H1 (cell line): Measurements from ENCODE around the gene NUB1. TPM values are rescaled to one million over a fixed set of nuclear protein-coding genes. Genes with fewer than 3 reads are reported as not detected.
A peak's percentile ranks its signal among the peaks of the same experiment; 100 is the strongest.

Source experiments
- BRCA1 ChIP-seq: IDR thresholded peaks from 2 replicates; pipeline ENCODE4 v1.6.1; 2012; ENCODE audit warnings: low read depth, low read length, improper control_type of control experiment
- CHD1 ChIP-seq: IDR thresholded peaks from 2 replicates; pipeline ENCODE4 v1.6.1; 2012; ENCODE audit warnings: low read depth, low read length, improper control_type of control experiment
- CREB1 ChIP-seq: IDR thresholded peaks from 2 replicates; pipeline ENCODE4 v1.6.1; 2012; ENCODE audit warnings: inconsistent platforms
- E2F6 ChIP-seq: IDR thresholded peaks from 2 replicates; pipeline ENCODE4 v1.6.1; 2012; ENCODE audit warnings: inconsistent platforms
- EP300 ChIP-seq, 2 experiments: IDR thresholded peaks; 1 replicate in 1 of 2; 2 replicates in 1 of 2; pipeline ENCODE4 v1.6.1; 2011 to 2012; ENCODE audit warnings: low read depth in 2 of 2, low read length in 2 of 2, mild to moderate bottlenecking in 2 of 2, borderline replicate concordance in 1 of 2, inconsistent platforms in 1 of 2, moderate library complexity in 1 of 2
- FOSL1 ChIP-seq: IDR thresholded peaks from 2 replicates; pipeline ENCODE4 v1.6.1; 2011; ENCODE audit warnings: mild to moderate bottlenecking, low read depth, low read length, moderate library complexity; ENCODE audit not compliant: insufficient read depth
- GABPA ChIP-seq: IDR thresholded peaks from 2 replicates; pipeline ENCODE4 v1.6.1; 2011; ENCODE audit warnings: mild to moderate bottlenecking, low read length, moderate library complexity, borderline replicate concordance; ENCODE audit not compliant: insufficient read depth
- GTF2F1 ChIP-seq: IDR thresholded peaks from 2 replicates; pipeline ENCODE4 v1.6.1; 2012; ENCODE audit warnings: low read depth, low read length, improper control_type of control experiment, borderline replicate concordance
- KDM4A ChIP-seq: IDR thresholded peaks from one replicate; pipeline ENCODE4 v1.7.1; 2012; ENCODE audit warnings: low read depth, mild to moderate bottlenecking, moderate library complexity, low read length, inconsistent platforms; ENCODE audit not compliant: severe bottlenecking
- MAX ChIP-seq: IDR thresholded peaks from 2 replicates; pipeline ENCODE4 v1.6.1; 2012; ENCODE audit warnings: inconsistent platforms
- NRF1 ChIP-seq: IDR thresholded peaks from 2 replicates; pipeline ENCODE4 v1.6.1; 2011; ENCODE audit warnings: mild to moderate bottlenecking, low read depth, low read length, improper control_type of control experiment
- POU5F1 ChIP-seq: IDR thresholded peaks from 2 replicates; pipeline ENCODE4 v1.6.1; 2011; ENCODE audit warnings: low read depth, mild to moderate bottlenecking, low read length, moderate library complexity
- RAD21 ChIP-seq, 2 experiments: IDR thresholded peaks in 1 of 2; conservative IDR thresholded peaks in 1 of 2; 2 replicates each; pipeline ENCODE4 v1.6.1; 2011; ENCODE audit warnings: low read depth in 2 of 2, low read length in 2 of 2, improper control_type of control experiment in 1 of 2, inconsistent platforms in 1 of 2, mild to moderate bottlenecking in 1 of 2, moderate library complexity in 1 of 2
- RFX5 ChIP-seq: IDR thresholded peaks from 2 replicates; pipeline ENCODE4 v1.6.1; 2011; ENCODE audit warnings: low read depth, low read length, improper control_type of control experiment, borderline replicate concordance
- RXRA ChIP-seq: IDR thresholded peaks from 2 replicates; pipeline ENCODE4 v1.6.1; 2011; ENCODE audit warnings: low read depth, mild to moderate bottlenecking, low read length, moderate library complexity; ENCODE audit not compliant: insufficient read depth
- SIN3A ChIP-seq, 2 experiments: IDR thresholded peaks in 1 of 2; conservative IDR thresholded peaks in 1 of 2; 2 replicates each; pipeline ENCODE4 v1.6.1; 2011 to 2012; ENCODE audit warnings: low read length in 2 of 2, improper control_type of control experiment in 1 of 2, low read depth in 1 of 2, mild to moderate bottlenecking in 1 of 2
- SP1 ChIP-seq: IDR thresholded peaks from 2 replicates; pipeline ENCODE4 v1.6.1; 2011; ENCODE audit warnings: low read depth, low read length
- SP2 ChIP-seq: IDR thresholded peaks from 2 replicates; pipeline ENCODE4 v1.6.1; 2012; ENCODE audit warnings: mild to moderate bottlenecking, low read length, inconsistent platforms
- TAF7 ChIP-seq: optimal IDR thresholded peaks from 2 replicates; pipeline ENCODE3; 2011; ENCODE audit warnings: low read depth, mild to moderate bottlenecking, inconsistent platforms, low read length, moderate library complexity, borderline replicate concordance
- TEAD4 ChIP-seq: IDR thresholded peaks from 2 replicates; pipeline ENCODE4 v1.6.1; 2012; ENCODE audit warnings: low read depth, low read length, inconsistent platforms, mixed read lengths
- USF2 ChIP-seq: IDR thresholded peaks from 2 replicates; pipeline ENCODE4 v1.6.1; 2011; ENCODE audit warnings: low read length, improper control_type of control experiment
- YY1 ChIP-seq: IDR thresholded peaks from 2 replicates; pipeline ENCODE4 v1.6.1; 2011; ENCODE audit warnings: low read depth, mild to moderate bottlenecking, low read length
- polyA plus RNA-seq, 7 experiments: library from polyadenylated mRNA; depleted of rRNA in 3 of 7; stranded (reverse) in 5 of 7; unstranded in 2 of 7; fragments of >200 nt in 5 of 7; fragments of 200-250 nt in 2 of 7; gene quantifications; 1 replicate in 5 of 7; 2 replicates in 1 of 7; 4 replicates in 1 of 7; pipeline versions ENCODE4 v1.2.1 to v1.2.3, GENCODE V29; 2011 to 2013; ENCODE audit warnings: missing spikeins in 2 of 7, mixed read lengths in 2 of 7
- total RNA-seq: library from RNA; stranded (reverse); fragmentation: NEBNext Ultra II Directional; extraction: Animal tissue kit (Norgen Biotek cat#: 25700); gene quantifications from 2 replicates; pipeline ENCODE4 v1.2.1, GENCODE V29; 2021

NUB1 gene
- total and polyA plus RNA-seq, 2 of the 8 experiments (the other 6 are each of a cell fraction or from before 2014, with no cell fraction given), result 22.1 to 43.5 TPM

- TF ChIP-seq FOSL1, result no peak
- TF ChIP-seq GABPA, result no peak
- TF ChIP-seq GTF2F1, result no peak
- TF ChIP-seq SP1, result no peak
- TF ChIP-seq CREB1, result 0 out of 2 replicates have a peak, but pooled peaks have one; percentile 26
- no peak for TF ChIP-seq USF2
- no peak for TF ChIP-seq TEAD4
- TF ChIP-seq SP2, result no peak
- no peak for TF ChIP-seq RFX5
- peak; percentile 80 for TF ChIP-seq KDM4A
- TF ChIP-seq BRCA1, result no peak
- 0 out of 4 replicates have a peak, but pooled peaks have one; percentile 1 to 53 for TF ChIP-seq SIN3A (conservative IDR thresholded peaks at IDR 0.05 in 1 of 2, IDR thresholded peaks at IDR 0.05 in 1 of 2; ENCODE audit: low read depth in 1 of 2, low read length in 2 of 2)
- no peak for TF ChIP-seq POU5F1
- no peak for TF ChIP-seq RAD21 (IDR thresholded peaks at IDR 0.05 in 1 of 2, conservative IDR thresholded peaks at IDR 0.05 in 1 of 2; ENCODE audit: low read depth in 2 of 2, low read length in 2 of 2)
- no peak for TF ChIP-seq CHD1
- no peak for TF ChIP-seq NRF1
- no peak for TF ChIP-seq YY1
- TF ChIP-seq TAF7, result no peak
- no peak for TF ChIP-seq EP300 (IDR thresholded peaks at IDR 0.05; ENCODE audit: borderline replicate concordance in 1 of 2, low read depth in 2 of 2, low read length in 2 of 2)
- no peak for TF ChIP-seq RXRA
- TF ChIP-seq E2F6, result no peak
- 0 out of 2 replicates have a peak, but pooled peaks have one; percentile 6 for TF ChIP-seq MAX
Measured at GRCh38 chr7:151408839-151409666, 67.4 kb downstream of the NUB1 start (continued).
